ENCODE data around the gene RAB6B.

RAB6B gene

DNA sequence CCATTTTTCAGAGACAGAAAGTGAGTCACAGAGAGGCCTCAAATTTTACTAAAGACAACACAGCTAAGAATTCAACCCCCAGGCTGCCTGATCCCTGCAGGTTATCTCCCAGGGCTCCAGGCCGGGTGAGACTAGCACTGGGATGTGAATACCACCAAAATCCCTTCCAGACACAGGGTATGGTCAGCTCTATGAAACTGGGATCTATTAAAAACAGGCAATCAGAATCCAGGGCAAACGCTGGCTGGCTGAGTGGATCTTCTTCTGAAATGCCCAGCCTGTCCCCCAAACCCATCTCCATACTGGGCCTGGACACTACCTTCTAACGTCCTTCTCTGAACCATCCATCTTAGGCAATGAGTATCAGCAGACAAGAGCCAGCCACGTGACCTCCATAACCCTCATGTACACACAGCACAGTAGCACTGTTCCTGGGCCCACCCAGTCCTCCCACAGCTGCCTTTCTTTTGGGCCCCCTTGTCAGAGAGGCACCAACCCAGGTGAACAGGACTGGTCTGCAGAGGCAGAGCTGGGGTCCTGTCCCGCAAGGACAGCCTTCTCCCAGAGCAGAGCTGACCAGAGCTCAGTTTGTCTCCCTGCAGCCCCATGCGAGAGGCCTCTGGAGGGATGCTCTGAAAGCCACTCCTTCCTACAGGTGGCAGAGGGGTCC is 1.9 kb downstream of the RAB6B start:
- DNase-seq = no peak

DNA sequence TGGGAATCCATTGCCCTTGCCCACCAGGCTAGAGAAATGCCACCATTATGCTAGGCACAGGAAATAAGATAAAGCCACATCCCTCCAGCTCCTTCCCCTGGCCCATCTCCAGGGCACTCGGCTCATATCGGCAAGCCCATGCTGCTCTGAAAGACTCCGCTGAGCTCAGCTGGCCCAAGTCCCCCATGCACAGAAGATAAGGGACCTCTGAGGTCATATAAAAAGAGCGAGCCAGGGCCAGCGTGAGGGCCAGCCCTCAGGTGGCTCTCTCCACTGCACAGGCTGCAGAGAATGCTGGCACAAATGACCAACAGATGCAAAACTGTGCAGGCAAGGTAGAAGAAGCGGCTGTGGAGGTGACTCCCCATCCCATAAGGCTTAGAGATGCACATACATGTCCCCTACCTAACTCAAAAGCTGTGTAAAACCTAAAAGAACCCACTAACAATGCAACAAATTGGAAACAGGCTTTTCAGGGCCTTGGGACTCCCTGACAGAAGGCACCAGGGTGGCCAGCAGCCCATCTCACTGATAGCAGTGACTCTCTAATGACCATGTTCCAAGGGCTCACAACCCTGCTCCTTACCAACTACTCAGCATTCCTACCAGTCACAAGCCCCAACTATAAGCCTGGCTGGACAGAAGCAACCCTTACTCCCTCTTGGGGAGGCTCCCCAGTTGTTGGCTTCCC is 3.0 kb downstream of the RAB6B start:
- DNase-seq = no peak

DNA sequence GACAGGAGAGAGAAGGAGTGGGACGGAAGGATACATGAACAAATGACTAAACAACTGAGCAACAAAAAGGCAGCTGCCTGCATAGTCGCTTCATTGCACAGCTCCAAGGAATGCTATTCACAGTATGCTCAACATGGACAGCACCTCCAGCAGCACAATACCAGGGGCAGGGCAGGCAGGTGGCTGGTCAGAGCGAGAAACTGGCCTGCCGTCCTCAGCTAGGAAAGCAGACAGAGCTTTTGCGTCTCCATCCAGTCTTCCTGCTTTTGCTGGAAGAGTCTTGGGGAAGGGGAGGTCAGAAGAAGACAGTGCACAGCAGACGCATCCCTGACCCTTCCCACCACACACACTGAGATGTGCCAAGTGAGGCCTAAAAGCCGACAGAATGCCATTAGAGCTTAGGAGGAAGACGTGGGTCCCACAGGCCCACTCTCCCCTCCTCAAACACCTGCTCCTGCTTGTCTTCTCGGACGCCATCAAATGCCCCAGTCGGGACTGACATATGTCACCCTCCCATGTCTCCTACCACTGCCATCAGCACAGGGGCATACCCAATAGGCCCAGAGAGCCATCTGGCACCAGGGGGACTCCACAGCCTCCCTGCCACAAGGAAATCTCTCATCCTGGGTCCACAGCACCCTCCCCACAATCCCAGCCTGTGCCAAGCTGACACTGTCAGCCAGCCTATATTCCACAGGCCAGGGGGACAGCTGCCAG is 3.9 kb downstream of the RAB6B start:
- no peak for DNase-seq

DNA sequence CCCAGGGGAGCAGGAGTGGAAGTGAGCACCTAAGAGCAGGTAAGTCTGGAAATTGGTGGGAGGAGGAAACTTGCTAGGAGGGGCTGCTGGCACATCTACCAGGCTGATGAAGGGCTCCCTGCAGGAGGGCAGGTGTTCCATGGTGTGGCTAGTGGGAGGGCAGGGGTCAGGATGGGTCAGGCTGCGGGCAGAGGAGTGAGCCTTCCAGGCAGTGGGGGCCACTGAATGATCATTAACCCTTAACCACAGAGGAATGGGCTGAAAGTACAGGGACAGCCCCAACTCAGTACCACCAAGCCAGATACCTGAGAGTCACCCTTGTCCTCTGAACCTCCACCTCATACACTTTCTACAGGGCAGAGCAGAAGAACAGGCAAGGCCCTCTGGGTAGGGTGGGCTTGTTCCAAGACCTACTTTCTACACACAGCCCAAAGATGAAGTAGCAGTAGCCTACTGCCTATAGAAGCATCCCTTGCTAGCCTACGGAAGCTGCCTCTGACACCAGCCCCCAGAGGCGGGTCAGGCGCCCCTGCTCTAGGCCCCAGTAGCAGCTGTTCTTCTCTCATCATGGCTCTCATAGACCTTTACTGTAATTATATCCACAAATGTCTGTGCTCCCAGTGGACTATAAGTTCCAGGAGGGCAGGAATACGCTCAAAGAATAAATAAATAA is 4.6 kb downstream of the RAB6B start:
- DNase-seq = no peak

DNA sequence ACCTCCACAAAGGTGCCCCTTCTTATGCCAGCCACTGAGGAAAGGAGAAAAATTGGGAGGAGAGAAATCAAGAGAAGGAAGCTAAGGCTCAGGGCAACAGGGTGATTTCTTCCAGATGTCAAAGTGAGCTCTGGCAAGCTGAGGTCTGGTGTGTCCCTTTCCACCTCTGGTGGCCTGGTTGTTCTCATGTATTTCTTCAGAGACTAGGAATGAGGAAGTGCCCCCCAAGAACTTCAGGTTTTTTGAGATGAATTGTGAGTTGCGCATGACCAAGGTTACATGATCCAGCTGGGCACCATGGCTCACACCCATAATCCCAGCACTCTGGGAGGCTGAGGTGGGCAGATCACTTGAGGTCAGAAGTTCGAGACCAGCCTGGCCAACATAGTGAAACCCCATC is 5.6 kb downstream of the RAB6B start:
- DNase-seq = no peak

DNA sequence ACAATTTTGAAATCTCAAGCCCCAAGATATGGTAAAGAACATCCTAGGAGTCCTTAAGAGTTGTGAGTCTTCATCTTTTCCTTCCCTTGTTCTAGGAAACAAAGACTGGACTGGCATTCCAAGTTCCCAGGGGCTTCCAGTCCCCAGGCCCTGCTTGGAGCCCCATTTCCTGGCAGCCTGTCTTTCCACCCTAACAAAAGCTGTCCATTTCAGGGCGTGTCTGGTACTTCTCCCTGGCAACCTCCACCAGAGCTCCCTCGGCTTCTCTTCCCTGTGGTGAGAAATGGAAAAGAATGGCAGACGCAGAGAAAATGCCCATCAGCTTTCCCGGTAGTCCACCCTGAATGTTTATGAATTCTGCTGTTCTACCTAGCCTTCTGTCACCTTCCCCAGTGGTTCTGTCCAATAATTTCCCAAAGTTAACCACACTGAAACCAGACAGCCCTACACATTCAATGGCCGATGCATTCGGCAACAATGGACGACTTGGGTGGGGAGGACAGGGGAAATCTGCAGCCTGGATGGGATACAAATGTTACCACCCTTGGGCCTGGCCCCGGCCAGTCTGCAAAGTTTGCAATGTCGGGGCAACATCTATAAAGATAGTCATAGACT is 6.8 kb downstream of the RAB6B start:
- no peak for DNase-seq

DNA sequence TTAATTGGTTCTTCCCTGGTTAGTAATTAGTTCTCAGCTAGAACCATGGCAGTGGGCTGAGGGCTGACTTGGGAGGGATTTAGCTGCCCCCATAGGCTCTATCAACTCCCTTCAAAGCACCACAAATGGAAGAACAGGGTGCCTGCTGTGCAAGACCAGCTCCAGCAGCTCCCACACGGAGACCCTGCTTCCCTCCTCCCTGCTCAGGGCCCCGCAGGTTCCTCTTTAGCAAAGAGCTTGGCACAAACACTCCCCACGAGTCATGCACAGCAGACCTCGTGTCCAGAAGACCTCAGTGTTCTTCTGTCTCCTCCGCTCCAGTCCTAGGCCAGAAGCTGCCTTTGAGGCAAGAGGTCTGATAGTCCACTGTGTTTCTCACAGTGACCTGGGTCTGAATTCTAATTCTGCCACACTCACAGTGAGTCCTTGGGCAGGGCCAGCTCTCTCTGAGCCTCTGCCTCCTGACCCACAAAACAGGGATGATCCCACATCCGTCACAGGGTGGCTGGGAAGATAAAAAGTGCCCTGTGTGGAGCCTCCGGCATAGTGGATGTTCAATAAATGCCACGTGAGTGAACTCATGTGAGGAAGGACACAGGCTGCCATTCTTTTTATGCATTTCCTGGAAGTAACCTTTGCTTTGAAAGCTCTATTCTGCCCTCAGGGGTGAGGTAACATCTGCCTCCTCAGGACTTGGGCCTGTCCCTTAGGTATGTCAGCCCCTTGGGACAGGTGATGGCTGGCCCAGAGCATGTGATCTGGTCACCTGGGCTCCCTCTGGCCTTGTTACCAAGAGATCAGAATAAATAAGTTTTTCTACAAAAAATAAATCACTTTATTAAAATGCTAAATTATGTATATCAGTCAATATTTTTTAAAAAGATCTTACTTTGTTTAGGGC is 7.6 kb downstream of the RAB6B start:
- DNase-seq = no peak

DNA sequence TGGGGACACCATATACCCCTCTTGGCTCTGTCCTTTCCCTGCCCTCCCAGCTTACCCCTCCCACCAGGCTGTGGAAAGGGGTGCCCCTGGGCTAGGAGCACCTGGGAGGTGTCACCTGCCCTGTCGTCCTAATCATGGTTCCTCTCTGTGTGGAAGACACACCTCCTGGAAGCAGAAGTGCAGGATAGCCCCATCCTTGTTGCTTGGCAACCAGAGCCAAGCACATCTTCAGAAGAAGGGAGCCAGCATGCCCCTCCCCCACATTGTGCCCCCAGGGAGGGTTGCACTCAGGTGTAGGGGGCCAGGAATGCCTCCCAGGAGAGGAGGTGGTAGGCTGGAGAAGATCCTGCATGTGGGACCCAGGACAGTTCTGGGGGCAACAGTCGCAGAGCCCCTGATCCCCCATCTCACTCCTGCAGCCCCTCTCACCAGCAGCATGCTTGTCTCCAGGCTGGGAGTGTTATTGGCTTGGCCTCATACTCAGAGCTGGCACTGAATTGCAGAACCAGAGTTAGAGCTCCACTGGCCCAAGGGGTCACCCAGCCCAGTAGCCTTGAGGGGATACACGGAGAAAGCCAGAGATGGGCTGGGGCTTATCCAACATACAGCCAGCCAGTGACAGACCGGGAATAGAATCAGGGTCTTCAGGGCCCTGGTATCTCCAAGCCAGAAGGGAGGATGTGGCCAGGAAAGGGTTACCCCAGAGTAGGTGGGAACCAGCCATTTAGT is 8.4 kb downstream of the RAB6B start:
- no peak for DNase-seq

DNA sequence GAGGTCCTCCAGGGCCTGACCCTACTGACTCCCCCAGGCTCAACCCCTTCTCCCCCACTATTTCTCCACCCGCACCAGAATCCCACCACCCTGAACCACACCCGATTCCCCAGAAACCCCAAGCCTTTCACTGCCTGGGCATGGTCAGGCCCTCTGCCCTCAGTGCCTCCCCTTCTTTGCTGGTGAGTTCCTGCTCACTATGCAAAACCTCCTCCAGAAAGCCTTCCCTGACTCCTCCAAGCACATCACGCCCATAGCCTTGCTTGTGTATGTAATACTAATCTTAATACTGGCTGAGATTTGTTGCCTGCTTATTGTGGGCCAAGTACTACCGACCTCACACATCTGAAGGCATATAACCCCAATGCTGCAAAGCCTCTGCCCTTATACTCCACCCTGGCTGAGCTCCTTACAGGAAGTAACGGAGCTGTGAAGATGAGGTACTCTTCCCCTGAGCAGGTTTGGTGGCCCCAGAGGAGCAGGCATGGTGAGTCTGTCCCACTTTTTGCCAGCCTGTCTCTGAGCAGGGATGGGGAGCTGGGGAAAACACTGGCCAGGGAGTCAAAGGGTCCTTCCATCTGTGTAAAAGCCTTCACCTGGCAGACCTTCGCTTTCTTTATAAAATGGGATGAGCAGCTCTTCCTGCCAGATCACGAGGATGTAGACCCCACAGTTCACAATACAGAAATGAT is 9.5 kb downstream of the RAB6B start:
- DNase-seq = no peak

DNA sequence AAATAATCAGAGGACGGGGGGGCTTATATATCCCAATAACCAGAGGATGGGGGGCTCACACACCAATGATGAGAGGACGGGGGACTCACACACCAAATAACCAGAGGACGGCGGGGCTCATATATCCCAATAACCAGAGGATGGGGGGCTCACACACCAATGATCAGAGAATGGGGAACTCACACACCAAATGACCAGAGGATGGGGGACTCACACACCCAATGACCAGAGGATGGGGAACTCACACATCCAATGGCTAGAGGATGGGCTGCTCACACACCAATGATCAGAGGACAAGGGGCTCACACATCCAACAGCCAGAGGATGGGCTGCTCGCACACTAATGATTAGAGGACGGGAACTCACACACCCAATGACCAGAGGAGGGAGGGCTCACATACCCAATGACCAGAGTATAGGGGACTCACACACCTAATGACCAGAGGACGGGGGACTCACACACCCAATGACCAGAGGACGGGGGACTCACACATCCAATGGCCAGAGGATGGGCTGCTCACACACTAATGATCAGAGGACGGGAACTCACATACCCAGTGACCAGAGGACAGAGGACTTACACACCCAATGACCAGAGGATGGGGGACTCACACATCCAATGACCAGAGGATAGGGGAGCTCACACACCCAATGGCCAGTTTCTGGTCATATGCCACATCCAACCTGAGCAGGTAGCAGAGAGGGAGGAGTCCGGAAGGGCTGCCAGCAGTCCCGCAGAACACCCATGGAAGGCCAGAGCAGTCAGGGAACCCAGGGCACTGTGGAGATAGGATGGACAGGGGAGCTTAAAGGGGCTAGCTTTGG is 10.6 kb downstream of the RAB6B start:
- DNase-seq = no peak

DNA sequence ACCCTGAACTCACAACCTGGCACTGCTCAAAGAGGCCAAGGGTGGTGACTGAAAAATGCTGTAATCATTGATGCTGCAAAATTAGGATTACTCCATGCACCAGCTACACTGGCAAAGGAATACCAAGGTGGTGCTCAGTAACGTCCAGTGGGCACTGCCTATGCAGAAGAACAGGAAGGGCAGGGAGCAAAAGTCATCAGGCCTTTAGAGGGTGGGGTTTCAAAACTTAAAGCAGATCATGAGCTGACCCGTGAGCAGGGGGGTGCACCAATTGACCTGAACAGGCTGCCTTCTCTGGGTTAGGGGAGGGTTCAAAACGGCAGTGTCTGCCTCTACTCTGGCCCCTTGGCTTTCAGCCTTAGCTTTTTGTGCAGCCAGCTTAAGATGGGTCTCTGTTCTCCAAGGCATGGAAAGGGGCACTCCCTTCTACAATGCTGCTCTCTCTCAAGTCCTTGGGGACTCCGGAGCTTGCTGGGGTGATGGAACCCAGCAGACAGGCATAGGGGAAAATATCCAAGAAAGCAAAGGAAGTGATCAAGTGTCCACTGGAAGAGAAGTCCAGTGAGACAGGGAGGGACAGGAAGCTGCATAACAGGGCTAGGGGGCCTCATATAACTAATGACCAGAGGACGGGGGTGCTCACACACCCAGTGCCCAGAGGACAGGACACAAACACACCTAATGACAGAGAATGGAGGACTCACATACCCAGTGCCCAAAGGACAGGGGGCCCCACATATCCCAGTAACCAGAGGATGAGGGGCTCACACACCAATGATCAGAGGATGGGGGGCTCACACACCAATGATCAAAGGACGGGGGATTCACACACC is 11.4 kb downstream of the RAB6B start:
- no peak for DNase-seq

DNA sequence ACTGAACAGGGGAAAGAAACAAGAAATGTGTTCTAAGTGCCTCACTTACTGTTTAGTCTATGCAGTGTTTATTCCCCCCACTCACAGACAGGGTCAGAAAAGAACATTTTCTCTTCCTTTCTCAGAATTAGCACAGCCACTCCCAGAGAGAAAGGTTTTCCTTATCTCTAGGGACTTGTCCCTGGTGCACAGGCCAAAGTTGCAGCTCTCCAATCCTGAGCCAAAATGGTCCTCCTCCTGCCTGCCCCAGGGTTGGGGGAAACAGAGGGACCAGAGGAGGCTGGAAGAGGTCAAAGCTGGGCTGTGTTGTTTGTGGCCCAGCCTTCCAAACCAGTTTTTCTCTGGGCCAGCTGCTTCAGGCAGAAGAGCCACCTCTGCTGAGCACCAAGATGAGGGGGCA is 12.0 kb downstream of the RAB6B start:
- no peak for DNase-seq

DNA sequence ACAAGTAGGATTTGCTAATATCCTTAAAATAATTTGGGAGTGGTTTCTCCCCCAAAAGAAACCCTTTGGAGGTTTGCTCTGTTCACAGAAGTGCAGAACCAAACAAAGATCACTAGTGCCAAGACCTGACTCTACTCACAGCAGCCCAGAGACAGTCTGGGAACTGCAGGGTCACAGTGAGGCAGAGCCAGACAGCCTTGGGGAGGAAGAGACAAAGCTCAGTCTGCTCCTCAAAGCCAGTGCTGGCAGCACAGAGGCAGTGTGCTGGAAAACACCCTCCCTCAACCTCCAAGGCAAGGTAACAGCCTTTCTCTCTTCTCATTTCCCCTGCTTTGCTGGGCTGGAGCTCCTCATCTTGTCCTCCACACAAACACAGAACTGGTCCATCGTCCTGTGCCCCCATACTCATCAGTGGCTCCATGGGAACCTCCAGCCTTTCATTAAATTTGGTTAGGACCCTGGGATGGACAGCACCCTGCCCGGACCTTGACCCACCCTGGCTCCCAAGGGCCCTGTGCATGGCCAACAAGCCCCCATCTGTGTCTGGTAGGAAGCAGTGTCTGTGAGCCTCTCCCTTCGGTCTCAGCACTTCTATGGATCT is 12.6 kb downstream of the RAB6B start:
- no peak for DNase-seq

DNA sequence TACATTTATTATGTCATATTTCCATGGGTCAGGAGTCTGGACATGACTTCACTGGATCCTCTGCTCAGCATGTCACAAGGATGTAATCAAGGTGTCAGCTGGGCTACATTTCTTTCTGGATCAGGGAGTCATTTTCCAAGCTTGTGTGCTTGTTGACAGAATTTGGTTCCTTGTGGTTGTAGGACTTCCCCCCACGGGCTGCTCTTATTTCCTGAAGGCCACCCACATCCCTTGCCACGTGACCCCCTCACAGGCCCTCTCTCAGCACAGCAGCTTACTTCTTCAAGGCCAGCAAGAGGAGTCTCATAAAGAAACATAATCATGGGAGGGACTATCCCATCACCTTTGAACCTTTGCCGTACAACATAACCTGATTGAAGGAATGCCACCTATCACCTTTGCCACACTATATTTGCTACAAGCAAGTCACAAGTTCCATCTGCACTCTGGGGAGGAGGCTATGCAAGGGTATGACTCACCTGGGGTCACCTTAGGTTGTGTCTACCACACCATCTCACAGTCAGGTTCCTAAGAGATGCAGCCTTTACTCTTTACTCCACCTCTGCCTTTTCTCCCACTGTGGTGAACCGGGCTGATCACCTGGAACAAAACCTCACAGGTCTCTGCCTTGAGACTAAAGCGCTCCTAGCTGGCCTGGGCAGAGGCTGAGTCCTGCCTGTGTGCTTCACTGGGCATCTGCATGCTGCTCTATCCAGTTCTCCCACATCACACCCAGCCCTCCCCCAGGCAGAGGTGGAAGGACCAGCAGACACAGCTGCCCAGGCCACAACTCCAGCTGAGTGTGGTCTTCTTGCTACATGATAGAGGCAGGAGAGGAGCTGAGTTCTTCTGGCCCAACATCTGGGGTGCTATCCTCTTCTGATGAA is 13.5 kb downstream of the RAB6B start:
- no peak for DNase-seq

DNA sequence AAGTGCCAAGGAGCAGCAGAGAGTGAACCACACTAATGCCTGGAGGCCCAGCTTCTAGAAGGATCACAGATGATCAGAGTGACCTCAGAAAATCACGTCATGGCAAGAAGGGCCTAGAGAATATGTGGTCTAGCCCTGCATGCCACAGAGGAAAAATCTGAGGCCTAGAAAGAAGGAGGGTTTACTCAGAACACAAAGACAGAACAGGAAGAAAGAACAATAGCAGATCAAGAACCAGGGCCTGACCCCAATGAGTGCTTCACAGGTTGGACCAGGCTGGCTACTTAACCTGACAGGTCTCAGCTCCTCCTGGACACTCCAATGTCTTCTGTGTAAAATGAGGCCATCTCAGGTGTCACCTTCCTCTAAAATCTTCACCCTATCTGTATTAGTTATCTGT is 14.2 kb downstream of the RAB6B start:
- no peak for DNase-seq

DNA sequence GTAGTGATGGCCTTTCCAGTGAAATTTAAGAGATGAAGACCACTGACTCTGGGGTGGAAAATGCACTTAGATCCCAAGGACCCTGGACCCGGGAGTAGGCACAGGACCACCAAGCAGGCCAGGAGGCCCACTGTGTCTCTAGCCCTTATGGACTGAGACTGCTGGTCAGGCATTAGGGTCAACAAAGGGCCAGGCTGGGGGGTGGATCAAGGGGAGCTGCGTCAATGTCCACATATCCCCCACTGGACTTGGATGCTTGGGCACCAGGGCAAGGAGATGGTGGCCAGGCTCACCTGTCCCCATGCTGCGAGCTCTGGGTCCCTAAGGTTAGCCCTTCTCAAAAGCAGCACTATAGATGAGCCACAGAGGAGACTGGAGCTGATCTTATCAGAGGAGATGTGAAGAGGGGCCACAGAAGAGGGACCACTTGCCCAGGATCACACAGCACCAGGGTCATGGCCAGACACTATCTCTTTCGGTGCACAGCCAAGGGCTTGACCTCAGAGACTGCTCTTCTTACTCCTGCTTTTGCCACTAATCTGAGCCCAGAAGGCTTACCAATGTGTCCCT is 14.7 kb downstream of the RAB6B start:
- no peak for DNase-seq

DNA sequence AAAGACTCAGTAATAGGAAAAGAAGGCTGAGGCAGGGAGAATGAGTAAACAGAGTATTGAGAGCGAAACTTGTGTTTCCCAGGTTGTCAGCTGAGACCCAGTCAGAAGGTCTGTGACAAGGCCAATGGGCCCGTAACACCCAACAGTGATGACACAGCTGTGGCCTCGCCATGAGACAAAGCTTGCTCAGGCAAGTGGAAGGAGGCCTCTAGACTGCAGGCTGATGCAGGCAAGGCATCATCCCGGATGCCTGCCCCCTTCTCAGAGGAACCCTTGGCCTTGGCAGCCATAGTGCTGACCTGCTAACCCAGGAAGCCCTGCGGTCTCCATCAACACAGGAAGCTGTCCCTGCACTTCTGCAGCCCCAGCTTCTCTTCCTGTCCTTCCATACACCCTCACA is 15.4 kb downstream of the RAB6B start:
- no peak for DNase-seq

Measured in activated CD4-positive, alpha-beta T cell treated with anti-CD3 and anti-CD28 coated beads for 1 hour (primary cell).